Transverse colon (tissue), 4 donors: Measurements from ENCODE around the gene INSYN2B. TPM values are rescaled to one million over a fixed set of nuclear protein-coding genes. Genes with fewer than 3 reads are reported as not detected.

ENCODE experiments used
- DNase-seq: peaks from one replicate; pipeline ENCODE4 v3.0.0-alpha.2; 2019
- H3K27ac ChIP-seq, 4 donors: fragments of 200-600 bp; sonication (generic); 2 replicates each; pipeline ENCODE4 v1.5.1; 2016 to 2018; ENCODE audit warnings: inconsistent platforms in 4 of 4
- H3K27me3 ChIP-seq: fragments of 200-600 bp; sonication (generic); 2 replicates; pipeline ENCODE4 v1.5.1; 2017; ENCODE audit warnings: inconsistent platforms
- H3K36me3 ChIP-seq, 4 donors: fragments of 200-600 bp; sonication (generic); 2 replicates each; pipeline ENCODE4 v1.5.1; 2017 to 2019; ENCODE audit warnings: inconsistent platforms in 4 of 4
- H3K4me1 ChIP-seq, 4 donors: fragments of 200-600 bp; sonication (generic); 2 replicates each; pipeline ENCODE4 v1.5.1; 2017 to 2020; ENCODE audit warnings: inconsistent platforms in 4 of 4
- H3K4me3 ChIP-seq, 4 donors: fragments of 200-600 bp; sonication (generic); 1 replicate in 1 of 4; 2 replicates in 3 of 4; pipeline versions ENCODE4 v1.5.1 to v1.6.1; 2017 to 2019; ENCODE audit warnings: inconsistent platforms in 4 of 4
- H3K9me3 ChIP-seq, 2 donors: fragments of 200-600 bp; sonication (generic); 2 replicates each; pipeline ENCODE4 v1.5.1; 2017 to 2019; ENCODE audit warnings: inconsistent platforms in 2 of 2
- EP300 ChIP-seq: sonication (generic); formaldehyde crosslinking; IDR thresholded peaks from one replicate; pipeline ENCODE4 v1.6.1; 2017; ENCODE audit warnings: antibody characterized with exemption, low read depth
- POLR2A ChIP-seq: fragments of 450-650 bp; IDR thresholded peaks from one replicate; pipeline ENCODE4 v1.6.1; 2016; ENCODE audit warnings: antibody characterized with exemption, mild to moderate bottlenecking, moderate library complexity
- POLR2AphosphoS5 ChIP-seq, 3 donors: sonication (generic); formaldehyde crosslinking; IDR thresholded peaks; one replicate each; pipeline ENCODE4 v1.6.1; 2016; ENCODE audit warnings: antibody characterized with exemption in 3 of 3
- WGBS, 2 donors: methylation state at CpG; one replicate each; pipeline ENCODE4 v1.1.5; 2018; ENCODE audit warnings: low coverage in 1 of 2; 5-methylcytosine and 5-hydroxymethylcytosine counted together
- in situ Hi-C, 4 donors: fragments of 200-750 bp; cut with MboI; loops; one replicate each; pipeline versions ENCODE4 v1.15.0 to v1.15.1; 2017; ENCODE audit warnings: low sequenced_read_pairs in 3 of 4, low pct_ligation_motif_present in 1 of 4, low pct_unique_long_range_greater_than_20kb in 1 of 4
- intact Hi-C: fragments of 100-400 bp; cut with DNase I; formaldehyde crosslinking; loops from one replicate; pipeline ENCODE4 v1.15.1; 2023; ENCODE audit warnings: low total_unique reads
- total RNA-seq, 4 donors: library from RNA; depleted of rRNA; stranded (reverse); fragments of >200 nt; gene quantifications; one replicate each; pipeline ENCODE4 v1.1.0, GENCODE V29; 2016
- TF ChIP-seq, protein P1 (sequence below), 5 experiments: fragments of 200-600 bp in 3 of 5; fragments of 450-650 bp in 2 of 5; sonication (generic) in 3 of 5; IDR thresholded peaks; 1 replicate in 2 of 5; 2 replicates in 3 of 5; pipeline ENCODE4 v1.5.1; 2016 to 2017; ENCODE audit warnings: antibody characterized with exemption in 5 of 5, inconsistent platforms in 3 of 5, mild to moderate bottlenecking in 2 of 5, moderate library complexity in 1 of 5

The INSYN2B gene
- total RNA-seq, 4 donors from 2014 or later = not detected

DNA sequence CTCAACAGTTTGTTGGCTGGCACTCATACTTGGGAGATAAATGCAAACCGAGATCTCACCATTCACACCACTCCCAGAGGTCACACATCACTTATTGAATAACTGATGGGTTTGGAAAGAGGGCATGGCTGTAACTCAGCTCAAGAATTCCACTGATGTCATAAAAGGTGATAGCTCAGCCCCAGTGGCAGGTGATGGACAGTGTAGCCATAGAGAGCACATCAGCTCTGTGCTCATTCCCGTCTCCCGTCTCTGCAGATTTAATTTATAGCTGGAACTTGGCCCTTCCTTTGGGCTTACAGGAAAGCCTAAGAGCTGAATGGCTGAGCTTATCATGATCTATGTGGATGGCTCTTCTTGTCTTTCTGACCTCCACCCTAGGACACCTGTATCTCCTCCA is 59.8 kb downstream of the INSYN2B start:
- intact Hi-C loops (no loop called here), in situ Hi-C loops (no loop called here)
- no peaks in the 10 kb centered on the region for H3K4me1 ChIP-seq
- H3K27me3 ChIP-seq = no peaks in the 10 kb centered on the region
- DNase-seq = no peak
- no peak overlapping the region for H3K4me3 ChIP-seq
- 64 to 69% methylated on average over 3 of the region's 3 CpGs for WGBS, 2 donors
- H3K27ac ChIP-seq = no peak overlapping the region
- H3K9me3 ChIP-seq = no peaks in the 10 kb centered on the region
- TF ChIP-seq EP300 (no peak), POLR2AphosphoS5 (IDR thresholded peaks at IDR 0.05) (no peak), POLR2A (no peak)
- no peaks in the 10 kb centered on the region for H3K36me3 ChIP-seq

DNA sequence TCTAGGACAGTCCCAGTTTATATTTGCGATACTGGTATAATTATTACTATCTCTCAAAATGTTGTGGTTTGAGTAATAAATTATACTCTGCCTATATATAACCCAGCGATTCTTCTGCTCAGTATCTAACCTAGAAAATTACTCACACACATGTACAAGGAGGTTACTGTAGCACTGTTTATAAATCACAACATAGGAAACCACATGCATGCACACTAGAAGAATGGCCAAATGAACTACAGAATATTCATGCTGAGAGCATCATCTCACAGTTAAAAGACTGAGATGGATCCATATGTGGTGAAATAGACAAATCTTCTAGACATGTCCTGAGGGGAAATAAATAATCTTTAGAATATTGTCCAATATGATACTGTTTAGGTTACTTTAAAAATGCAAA is 62.1 kb downstream of the INSYN2B start:
- H3K27me3 ChIP-seq = no peaks in the 10 kb centered on the region
- DNase-seq = no peak
- intact Hi-C loops (no loop called here), in situ Hi-C loops (no loop called here)
- no peak for TF ChIP-seq POLR2AphosphoS5 (IDR thresholded peaks at IDR 0.05)
- TF ChIP-seq, protein P1, sequence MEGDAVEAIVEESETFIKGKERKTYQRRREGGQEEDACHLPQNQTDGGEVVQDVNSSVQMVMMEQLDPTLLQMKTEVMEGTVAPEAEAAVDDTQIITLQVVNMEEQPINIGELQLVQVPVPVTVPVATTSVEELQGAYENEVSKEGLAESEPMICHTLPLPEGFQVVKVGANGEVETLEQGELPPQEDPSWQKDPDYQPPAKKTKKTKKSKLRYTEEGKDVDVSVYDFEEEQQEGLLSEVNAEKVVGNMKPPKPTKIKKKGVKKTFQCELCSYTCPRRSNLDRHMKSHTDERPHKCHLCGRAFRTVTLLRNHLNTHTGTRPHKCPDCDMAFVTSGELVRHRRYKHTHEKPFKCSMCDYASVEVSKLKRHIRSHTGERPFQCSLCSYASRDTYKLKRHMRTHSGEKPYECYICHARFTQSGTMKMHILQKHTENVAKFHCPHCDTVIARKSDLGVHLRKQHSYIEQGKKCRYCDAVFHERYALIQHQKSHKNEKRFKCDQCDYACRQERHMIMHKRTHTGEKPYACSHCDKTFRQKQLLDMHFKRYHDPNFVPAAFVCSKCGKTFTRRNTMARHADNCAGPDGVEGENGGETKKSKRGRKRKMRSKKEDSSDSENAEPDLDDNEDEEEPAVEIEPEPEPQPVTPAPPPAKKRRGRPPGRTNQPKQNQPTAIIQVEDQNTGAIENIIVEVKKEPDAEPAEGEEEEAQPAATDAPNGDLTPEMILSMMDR (IDR thresholded peaks at IDR 0.05) = no peak
- no peak for TF ChIP-seq EP300
- TF ChIP-seq POLR2A = no peak
- H3K27ac ChIP-seq = no peak overlapping the region
- H3K4me1 ChIP-seq = no peaks in the 10 kb centered on the region
- H3K9me3 ChIP-seq = no peaks in the 10 kb centered on the region
- 60 to 83% methylated on average over 2 of the region's 2 CpGs for WGBS, 2 donors
- H3K36me3 ChIP-seq = no peaks in the 10 kb centered on the region
- H3K4me3 ChIP-seq = no peak overlapping the region

DNA sequence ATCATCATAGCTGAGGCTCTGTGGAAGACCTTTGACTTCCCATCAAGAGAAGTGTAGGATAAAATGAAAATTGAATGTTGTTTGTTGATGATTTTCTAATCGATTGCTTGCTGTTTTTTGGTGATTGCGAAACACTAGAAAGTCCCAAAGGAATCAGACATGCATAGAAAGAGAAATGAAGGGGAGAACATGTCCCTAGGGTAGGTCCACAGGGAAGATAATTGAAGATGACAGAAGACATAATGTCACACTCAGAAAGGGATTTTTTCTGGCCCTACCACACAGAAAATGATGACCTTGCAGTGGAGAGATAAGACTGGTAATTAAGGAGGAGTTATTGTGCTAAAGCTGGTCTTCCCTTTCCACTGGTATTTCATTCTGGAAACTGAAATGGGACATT is 62.8 kb downstream of the INSYN2B start:
- no peaks in the 10 kb centered on the region for H3K4me1 ChIP-seq
- no peak for TF ChIP-seq EP300
- TF ChIP-seq, protein P1 (IDR thresholded peaks at IDR 0.05) = no peak
- no peak for TF ChIP-seq POLR2A
- no peak for TF ChIP-seq POLR2AphosphoS5 (IDR thresholded peaks at IDR 0.05)
- no peaks in the 10 kb centered on the region for H3K9me3 ChIP-seq
- intact Hi-C loops = no loop called here
- WGBS, 2 donors = 82 to 86% methylated on average over 2 of the region's 2 CpGs
- H3K4me3 ChIP-seq = no peak overlapping the region
- in situ Hi-C loops = no loop called here
- no peak overlapping the region for H3K27ac ChIP-seq
- no peak for DNase-seq
- no peaks in the 10 kb centered on the region for H3K36me3 ChIP-seq
- no peaks in the 10 kb centered on the region for H3K27me3 ChIP-seq

DNA sequence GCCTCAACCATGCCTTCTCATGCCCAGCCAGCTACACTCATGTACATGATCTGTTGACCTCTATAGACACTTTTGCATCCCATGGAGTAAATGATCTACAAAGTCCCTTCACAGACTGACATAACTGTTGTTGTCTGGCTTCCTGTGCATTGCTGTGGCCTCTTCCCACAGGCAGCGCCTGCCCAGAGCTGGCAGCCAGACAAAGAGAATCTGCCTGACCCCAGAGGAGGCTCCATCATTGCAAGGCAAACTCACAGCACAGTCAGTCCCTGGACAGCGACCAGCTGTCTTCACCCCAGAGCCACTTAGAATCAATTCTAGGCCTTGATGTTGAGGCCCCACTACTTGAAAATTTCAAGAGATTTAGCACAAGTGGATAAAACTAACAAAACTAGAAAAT is 65.5 kb downstream of the INSYN2B start:
- TF ChIP-seq POLR2A = no peak
- Histone ChIP-seq H3K9me3 (no peaks in the 10 kb centered on the region), H3K27ac (no peak overlapping the region), H3K36me3 (no peaks in the 10 kb centered on the region), H3K4me3 (no peak overlapping the region), H3K27me3 (no peaks in the 10 kb centered on the region), H3K4me1 (no peaks in the 10 kb centered on the region)
- in situ Hi-C loops = no loop called here
- WGBS, 2 donors = 50 to 63% methylated on average over 1 to 2 of the region's 2 CpGs
- intact Hi-C loops = no loop called here
- DNase-seq = no peak

GRCh38 chr5:169913479-169913878 is 66.8 kb downstream of the INSYN2B start:
- intact Hi-C loops = no loop called here
- Histone ChIP-seq H3K36me3 (no peaks in the 10 kb centered on the region), H3K4me1 (no peaks in the 10 kb centered on the region), H3K27me3 (no peaks in the 10 kb centered on the region), H3K27ac (no peak overlapping the region), H3K4me3 (no peak overlapping the region), H3K9me3 (no peaks in the 10 kb centered on the region)
- no peak for DNase-seq
- 80 to 88% methylated on average over 2 of the region's 2 CpGs for WGBS, 2 donors
- no peak for TF ChIP-seq POLR2AphosphoS5 (IDR thresholded peaks at IDR 0.05)
- no peak for TF ChIP-seq EP300
- TF ChIP-seq, protein P1 (IDR thresholded peaks at IDR 0.05) = no peak
- TF ChIP-seq POLR2A = no peak
- in situ Hi-C loops = no loop called here
